GM21360 (cell line): ENCODE results near the gene NPAS3.

ENCODE experiments used
- ATAC-seq: cut with Tn5 transposase; IDR thresholded peaks from one replicate; pipeline ENCODE4 v1.9.1; 2021; ENCODE audit warnings: mild to moderate bottlenecking, moderate library complexity; ENCODE audit not compliant: unreplicated experiment

Gene NPAS3

GRCh38 chr14:33806905-33807304, 868.2 kb downstream of the NPAS3 start:
- ATAC-seq = no peak

DNA sequence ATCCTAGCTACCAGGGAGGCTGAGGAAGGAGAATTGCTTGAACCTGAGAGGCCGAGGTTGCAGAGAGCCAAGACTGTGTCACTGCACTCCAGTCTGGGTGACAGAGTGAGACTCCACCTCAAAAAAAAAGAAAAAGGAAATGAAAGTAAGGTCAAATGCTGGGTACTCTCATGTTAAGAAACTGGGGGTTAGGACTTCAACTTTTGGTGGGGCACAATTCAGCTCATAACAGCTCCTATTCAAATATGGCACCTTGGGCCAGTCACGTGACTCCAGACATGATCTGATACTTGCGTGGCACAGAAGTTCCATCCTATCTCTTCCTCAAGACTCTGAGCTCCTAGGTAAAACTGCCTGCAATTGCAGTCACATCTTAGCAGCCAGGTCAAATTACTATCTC, 869.5 kb downstream of the NPAS3 start:
- ATAC-seq = no peak

GRCh38 chr14:33809396-33809981, 870.8 kb downstream of the NPAS3 start:
- ATAC-seq = no peak

GRCh38 chr14:33810308-33810707, 871.6 kb downstream of the NPAS3 start:
- no peak for ATAC-seq

GRCh38 chr14:33811721-33812120, 873.0 kb downstream of the NPAS3 start:
- no peak for ATAC-seq

DNA sequence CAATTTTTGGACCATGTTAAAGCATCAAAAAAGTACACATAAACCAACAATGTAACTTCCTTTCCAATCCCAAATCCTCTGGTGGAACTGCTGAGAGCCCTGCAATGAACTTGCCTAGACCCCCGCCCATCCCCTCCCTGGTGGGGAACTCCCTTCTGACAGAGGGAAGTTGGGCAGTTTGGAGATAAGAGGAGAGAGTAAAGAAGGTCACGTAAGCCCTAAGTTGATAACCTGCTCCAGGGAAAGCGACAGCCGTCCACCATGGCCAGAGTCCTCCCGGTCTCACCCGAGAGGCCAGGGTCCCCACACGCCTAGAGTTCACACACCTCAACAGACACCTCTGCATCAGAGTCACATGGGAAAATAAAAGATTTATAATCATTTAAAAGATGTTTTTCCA, 873.5 kb downstream of the NPAS3 start:
- no peak for ATAC-seq

- ATAC-seq = no peak
Observed at GRCh38 chr14:33812601-33813000, 873.9 kb downstream of the NPAS3 start.

DNA sequence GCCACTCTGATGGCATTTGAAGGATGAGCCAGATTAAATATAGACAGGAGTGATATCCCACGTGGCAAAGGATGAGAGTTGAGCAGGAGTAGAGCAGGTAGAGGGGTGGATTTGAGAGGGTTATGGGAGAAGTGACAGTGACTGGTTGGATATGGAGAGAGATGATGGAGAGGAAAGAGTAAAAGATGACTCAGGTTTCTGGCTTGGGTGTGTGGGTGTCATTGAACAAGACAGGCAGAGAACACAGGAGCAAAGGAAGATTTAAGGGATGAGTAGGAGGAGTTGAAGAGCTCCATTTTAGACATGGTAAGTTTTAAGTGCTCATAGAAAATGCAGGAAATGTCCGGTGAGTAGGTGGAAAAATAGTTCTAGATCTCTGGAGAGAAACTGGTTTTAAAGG, 875.3 kb downstream of the NPAS3 start:
- no peak for ATAC-seq

DNA sequence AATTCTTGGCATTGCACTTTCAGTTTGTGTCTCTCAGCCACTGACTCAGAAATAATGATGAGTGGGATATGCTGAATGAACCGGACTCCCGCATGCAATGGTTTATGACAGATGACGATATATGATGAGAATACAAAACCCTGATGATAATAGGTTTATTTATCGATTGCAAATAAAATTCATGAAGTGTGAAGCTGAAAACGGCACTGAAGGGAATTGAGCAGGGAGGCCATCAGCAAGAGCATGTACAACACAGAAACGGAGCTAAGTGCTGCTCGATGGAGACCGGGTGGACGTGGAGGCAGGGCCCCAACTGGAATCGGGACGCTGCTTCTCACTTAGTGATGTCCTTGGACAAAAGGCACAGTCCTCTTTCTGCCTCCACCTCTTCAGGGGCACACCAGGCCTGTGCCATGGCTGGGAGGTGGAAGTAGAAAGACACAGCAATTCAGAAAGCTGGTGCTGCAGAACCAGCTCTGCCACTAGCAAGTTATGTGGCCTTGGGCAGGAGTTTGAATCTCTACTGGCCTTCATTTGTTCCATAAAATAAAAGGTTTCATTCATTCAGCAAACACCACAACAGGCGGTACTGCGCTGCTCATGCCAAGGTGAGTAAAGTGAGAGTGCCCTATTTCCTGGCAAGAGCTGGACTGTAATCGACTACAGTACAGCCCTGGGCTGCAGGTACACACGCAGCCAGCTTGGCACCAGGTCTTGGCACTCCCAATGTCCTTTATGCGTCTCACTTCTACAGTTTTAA, 895.2 kb downstream of the NPAS3 start:
- no peak for ATAC-seq

DNA sequence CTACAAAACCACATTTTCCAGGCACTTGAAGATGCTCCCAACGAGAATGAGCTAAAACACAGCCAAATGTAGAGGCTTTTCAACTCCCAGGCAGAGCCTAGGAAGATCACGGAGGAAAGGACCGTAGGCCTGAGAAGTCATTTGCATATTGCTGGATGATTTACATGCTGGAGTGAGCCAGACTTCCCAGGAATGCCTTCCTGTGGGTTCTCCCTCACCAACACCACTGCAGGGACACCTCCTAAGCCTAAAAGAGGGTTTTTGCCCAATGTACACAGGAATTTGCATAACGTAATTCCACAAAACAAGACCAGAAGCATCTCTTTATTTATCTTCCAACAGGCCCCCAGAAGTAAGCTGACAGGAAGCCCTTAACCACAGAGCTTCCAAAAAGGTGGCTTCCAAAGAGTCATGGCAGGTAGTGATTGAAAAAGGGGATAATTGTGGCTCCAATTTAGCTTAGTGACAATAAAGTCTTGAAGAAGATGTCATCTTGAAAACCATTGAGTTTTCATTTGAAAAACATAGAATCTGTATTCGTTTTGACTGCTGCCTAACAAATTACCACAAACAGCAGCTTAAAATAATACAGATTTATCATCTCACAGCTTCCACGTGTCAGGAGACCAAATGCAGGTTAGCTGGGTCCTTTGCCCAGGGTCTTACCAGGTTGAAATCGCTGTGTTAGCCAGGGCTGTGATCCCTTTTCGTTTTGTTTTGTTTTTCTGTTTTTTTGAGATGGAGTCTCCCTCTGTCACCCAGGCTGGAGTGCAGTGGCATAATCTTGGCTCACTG, 896.0 kb downstream of the NPAS3 start:
- ATAC-seq = no peak

DNA sequence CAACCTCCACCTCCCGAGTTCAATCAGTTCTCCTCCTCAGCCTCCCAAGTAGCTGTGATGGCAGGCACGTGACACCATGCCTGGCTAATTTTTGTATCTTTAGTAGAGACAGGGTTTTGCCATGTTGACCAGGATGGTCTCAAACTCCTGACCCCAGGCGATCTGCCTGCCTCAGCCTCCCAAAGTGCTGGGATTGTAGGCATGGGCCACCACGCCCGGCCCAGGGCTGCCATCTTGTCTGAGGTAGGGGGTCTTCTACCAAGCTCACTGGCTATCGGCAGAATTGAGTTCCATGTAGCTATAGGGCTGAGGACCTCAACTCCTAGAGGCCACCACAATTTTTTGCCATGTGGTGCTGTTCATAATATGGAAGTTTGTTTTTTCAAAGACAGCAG, 896.6 kb downstream of the NPAS3 start:
- ATAC-seq = no peak

GRCh38 chr14:33835677-33836076, 897.0 kb downstream of the NPAS3 start:
- no peak for ATAC-seq

- ATAC-seq = no peak
Observed at GRCh38 chr14:33836203-33836899, 897.7 kb downstream of the NPAS3 start.

DNA sequence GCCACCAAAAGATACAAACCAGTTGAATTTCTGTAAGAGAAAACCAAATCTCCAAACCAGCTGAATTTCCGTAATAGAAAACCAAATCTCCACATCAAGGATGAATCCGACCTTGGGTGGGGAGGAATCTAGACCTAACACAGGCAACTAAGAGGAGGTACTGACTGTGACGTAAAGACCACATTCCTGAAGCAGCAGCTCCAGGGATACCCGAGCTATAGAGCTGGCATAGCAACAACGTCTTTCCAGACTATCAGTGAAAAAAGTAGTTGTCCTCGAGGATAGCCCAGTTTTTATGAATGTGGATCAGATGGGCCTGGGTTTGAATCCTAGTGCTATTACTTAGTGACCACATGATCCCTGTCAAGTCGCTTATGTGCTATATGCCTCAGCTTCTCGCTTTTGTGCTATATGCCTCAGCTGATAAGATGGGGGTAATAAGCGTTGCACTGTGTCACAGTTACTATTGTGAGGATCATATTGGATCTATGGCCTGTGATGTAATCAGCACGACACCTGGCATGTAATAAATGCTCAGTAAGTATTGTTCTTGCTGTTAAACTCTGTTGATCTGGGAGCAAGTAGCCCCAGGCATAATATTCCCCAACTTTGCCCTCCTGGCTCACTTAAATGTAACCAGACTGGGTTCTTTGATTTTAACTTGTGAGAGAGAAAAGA, 898.4 kb downstream of the NPAS3 start:
- no peak for ATAC-seq

GRCh38 chr14:33837943-33838683, 899.4 kb downstream of the NPAS3 start:
- no peak for ATAC-seq

DNA sequence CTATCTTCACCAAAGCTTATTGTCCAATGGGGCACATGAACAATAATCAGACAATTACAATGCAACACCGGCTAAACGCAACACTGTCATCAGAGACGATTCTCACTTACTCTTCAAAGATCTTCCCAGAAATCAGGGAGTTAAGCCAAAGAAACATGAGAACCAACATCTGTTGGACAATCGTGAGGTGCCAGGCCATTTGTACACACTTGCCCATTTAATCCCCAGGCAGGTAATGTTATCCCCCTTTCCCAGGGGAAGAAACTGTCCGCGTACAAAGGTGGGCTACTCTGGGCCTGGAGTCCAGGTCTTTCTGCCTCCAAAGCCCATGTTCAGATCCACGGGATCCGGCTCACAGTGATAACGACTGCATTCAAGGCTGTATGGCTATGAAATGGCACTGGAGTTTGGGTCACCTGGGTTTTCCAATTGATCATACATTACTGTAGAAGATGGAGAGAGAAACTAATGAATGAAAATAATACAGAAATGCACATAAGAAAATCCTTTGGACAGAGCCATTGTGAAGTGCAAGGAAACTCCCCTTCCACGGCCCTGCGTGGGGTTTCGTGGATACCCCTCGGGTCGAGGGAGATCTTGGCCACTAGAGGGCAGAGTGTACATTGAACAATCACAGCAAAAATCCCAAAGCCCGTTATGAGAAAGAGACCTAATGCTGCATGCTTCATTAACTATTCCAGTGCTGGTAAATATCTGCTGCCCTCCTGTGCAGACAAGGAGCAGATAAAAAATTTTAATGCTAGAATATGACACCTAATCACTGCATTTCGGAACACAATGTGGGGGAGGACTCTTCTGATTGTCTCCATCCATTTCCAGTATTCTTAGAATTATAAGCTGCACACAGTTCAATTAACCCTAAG, 900.8 kb downstream of the NPAS3 start:
- ATAC-seq = no peak

GRCh38 chr14:33840797-33841196, 902.1 kb downstream of the NPAS3 start:
- no peak for ATAC-seq

DNA sequence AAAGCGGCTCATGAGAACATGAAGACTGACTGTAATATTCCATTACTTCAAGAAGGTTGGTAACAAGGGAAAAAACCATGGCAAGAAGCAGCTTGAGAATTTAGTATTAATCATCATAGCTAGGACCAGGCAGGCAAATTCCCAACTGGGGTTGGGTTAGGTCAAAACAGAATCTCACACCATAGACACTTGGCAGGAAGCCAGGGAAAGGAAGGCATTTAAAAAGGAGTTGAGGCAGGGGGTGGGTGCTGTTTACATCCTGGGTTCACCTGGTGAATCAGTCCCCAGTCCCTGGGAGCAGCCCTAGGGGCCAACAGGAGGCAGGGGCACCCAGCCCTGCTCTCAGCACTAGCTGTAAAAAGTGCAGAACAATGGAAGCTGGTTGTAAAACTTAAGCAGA, 903.6 kb downstream of the NPAS3 start:
- no peak for ATAC-seq

- ATAC-seq = no peak
Observed at GRCh38 chr14:33844118-33844517, 905.4 kb downstream of the NPAS3 start.
